GM18526 (cell line): Measurements from ENCODE around the gene GPR107.

Experiments used
- POLR2A ChIP-seq: IDR thresholded peaks from 3 replicates; pipeline ENCODE4 v1.6.1; 2011; ENCODE audit not compliant: insufficient read length; ENCODE audit errors: extremely low read depth

The GPR107 gene

DNA sequence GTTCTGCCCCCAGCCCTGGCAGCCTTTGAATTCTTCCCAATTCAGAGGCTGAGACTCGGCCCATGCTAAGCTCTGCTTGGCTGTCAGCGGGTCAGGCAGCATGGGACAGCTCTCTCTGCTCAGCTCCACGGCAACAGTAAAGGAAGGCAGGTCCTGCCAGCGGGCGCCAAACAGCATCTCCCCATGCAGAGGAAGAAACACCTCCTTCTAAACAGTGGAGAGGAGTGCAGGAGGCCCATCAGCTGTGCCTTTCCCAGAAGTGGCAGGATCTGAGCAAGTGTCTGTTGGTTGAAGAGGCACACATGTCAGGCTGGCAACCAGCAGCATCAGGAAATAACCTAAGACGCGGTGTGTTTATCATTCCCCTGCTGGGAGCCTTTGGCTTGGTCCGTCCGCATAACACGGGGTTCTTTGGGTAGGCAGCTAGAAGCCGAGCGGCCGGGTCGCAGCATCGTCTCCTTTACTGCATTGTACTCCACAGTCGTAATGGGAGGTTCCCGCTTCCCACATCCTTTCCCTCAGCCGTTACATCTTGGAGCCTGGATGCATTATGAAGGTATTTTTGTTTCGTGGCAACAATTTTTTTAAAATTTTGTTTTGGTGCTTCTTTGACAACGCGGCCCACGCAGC is 75.8 kb downstream of the GPR107 start:
- TF ChIP-seq POLR2A: peak; percentile 6

DNA sequence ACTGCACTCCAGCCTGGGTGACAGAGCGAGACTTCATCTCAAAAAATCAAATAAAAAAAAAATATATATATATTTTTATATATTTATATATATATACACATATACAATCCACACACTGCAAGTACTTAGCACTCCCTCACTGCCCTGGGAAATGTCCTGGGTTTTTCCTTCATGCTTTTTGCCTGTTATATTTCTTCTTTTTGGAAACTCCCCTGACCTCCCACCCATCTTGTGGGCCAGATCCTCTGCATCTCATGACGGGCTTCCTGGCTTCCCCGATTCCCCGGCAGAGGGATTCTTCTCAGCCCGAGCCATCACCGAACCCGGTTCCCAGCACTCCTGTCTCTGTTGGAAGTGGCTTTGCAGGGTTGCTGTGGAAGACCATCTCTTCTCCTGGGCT is 79.0 kb downstream of the GPR107 start:
- no peak for TF ChIP-seq POLR2A

DNA sequence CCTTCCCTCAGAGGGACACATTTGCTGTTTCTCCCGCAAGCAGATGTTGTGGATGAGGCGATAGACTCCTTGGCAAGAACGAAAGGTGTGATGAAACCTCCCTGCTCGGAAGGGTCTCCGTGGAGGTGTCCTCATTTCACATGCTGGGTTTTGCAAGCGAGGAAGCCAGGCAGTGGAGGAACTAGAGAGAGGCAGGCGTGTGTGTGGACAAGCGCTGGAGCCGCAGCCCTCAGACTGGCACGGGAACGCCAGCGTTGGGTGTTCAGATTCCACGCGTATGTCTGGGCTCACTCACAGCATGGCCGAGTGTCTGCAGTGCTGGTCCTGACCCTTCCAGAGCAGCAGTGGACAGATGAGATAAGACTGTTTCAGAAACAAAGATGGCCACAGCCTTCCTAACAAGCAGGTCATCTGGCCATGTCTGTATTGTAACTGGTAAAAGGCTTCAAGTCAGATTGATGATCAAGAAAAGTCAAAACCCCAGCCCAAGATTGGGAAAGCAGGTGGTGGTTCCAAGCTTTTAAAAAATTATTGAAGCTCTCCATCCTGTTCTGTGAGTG is 83.5 kb downstream of the GPR107 start:
- TF ChIP-seq POLR2A: no peak

DNA sequence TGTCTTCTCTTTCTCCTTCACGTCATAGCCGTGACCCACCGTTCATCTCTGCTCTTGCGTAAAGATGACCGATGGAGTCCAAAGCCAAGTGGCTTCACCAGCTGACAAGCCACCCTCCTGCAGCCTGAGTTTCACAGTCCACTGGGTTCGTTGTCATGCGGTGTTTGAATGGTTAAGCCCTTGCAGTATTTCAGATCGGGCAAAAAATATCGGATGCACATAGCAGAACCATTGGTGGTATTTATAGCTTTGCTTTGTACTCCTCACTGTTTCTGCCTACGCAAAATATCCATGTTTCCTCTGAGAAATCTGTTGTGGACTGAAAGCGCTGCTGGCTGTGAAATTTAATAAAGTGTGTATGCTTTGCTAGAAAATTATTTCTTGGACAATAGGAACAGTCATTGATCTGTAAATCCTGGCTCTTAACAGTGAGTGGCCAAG is 84.0 kb downstream of the GPR107 start:
- no peak for TF ChIP-seq POLR2A

DNA sequence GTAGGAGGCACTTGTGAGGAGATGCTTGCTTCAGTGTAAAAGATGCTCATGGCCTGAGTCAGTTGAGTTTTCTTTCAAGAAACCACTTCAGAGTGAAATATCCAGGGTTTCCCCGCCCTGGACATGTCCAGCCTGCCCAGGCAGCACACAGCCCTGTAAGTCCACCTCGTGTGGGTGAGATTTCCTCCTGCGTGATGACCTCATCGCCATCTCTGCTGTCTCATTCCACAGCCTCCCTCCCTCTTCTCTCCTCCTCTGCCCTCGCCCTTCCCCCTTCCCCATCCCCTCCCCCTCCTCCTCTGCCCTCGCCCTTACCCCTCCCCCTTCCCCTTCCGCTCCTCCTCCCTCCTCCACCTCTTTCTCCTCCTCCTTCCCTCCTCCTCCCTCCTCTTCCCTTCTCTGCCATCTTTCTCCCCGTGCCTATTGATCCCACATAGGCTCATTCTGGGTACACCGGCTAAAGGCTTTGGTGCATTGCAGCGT is 84.5 kb downstream of the GPR107 start:
- TF ChIP-seq POLR2A: no peak

DNA sequence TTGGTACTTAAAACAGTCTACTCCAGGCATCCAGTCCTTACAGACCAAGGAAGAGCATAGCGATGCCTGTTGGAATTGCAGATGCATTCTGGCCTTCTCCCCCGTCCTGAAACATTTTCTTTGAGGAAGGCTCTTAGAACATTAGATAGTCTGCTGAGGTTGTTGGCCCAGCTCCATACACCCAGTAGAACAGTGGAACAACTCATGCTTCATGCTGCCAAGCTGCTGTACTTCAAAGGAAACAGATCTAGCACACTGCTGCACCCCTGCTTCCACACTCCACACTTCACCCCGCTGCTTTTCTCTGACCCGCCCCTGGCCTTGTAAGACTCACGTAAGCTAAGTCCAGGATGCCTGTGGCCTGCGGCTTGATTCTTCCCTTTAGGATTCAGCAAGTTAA is 85.1 kb downstream of the GPR107 start:
- TF ChIP-seq POLR2A: no peak

DNA sequence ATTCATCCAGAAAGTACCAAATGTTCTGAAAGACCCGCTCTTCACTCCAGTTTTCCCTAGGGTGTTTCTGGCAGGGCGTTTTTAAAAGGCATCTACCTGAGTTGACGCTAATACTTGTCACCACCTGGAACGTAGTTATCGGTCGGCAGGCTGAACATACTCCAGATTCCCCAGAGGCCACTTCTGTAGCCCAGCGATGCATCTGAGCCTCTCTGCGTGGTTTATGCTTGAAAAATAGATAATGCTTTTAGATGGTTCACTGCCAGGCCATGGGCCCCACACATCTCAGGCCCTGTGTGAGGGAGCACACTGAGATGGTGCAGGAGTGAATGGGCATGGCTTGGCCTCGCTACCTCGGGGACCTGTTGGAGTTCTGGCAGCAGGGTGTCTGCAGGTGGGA is 85.5 kb downstream of the GPR107 start:
- no peak for TF ChIP-seq POLR2A

DNA sequence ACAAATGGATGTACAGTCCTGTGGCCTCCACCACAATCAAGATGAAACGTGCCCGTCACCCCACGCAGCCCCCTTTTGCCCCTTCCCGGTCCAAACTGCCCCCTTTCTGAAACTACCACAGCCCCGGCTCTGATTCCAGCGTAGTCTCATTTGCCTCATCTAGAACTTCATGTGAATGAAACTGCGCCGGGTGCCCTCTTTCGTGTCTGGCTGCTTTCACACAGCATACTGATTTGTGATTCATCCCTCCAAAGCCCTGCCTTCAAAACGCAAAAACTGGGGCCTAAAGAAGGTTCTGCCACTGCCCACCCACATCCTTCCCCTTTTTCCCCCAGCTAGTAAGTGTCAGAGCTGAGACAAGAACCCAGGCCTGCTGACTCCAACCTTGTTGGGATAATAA is 87.0 kb downstream of the GPR107 start:
- TF ChIP-seq POLR2A: no peak

DNA sequence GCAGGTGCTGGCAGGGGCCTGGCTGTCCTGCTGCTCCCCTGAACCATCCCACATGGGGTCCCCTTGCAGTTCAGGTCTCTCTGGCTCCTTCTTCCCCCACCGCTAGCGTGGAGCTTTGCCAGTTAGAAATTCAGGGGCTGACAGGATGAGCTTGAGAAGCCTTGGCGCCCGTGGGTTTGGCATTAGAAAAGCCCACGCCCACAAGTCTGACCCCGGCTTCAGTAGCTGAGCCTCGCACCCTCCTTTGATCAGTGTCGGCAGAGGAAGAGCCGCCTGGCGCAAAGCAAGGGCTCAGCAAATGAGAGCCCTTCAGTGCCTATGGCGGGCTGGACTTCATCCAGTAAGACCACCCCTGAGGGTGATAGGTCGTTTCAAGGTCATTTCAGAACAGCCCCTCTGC is 88.3 kb downstream of the GPR107 start:
- TF ChIP-seq POLR2A: no peak

DNA sequence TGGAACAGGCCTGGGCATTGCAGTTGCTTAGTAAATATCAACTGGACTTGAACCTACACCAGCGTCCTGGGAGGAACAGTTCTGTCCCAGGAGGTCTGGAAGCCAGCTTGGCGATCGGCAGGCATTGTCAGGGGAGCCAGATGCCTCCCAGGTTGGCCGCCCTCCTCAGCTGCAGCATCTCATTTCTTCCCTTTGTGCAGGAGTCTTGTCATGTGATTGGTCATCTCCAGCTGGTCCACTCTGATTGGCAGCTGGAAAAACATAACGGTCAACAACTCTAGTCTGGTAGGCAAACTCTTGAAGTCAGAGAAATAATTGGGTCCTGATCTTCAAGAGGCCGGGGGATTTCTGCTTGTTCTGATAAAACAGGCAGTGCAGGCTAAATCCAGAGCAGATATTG is 88.9 kb downstream of the GPR107 start:
- no peak for TF ChIP-seq POLR2A

DNA sequence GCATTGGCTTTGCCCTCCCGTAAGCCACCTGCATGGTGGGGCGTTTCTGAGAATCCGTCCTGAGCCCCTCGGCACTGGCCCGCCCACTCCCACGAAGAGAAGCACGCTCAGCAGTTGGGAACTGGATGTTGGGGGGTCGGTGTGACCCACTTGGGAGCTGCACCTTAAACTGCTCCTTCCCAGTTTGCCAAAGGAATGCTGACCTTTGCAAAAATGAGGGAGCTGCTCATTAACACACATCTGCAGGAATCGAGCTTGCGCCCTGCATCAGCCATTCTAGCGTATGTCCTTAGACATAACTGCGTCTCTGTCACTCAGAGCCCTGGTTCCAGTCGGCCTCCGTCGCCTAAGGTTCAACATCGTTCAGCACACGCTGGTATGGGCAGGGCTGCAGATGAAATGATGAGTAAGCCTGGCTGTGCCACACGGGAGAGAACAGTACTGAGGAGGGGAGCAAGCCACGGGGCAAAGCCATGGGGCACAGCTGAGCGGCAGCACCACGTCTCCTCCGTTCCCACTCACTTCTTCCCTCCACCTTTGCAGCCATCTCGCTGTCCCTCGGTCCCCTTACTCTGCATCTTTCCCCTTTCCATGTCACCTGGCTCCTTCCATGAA is 89.7 kb downstream of the GPR107 start:
- no peak for TF ChIP-seq POLR2A

DNA sequence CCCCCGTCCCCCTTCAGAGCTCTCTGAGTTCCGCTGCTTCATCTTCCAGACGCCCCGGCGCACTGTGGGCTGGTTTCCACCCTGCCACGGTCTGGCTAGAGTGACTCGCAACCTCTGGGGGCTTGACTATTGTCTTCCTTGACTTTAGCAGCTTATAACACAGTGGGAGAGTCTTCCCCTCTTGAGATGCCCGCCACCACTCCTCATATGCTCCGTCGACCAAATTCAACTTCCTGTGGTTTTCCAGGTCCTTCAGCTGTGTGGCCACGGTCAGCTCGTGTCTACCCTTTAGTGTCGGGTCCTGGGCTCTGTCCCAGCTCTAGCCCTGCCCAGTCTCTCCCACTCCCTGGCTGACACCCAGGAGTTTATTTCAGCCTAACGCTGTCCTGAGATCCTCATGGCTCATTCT is 90.3 kb downstream of the GPR107 start:
- TF ChIP-seq POLR2A: no peak

DNA sequence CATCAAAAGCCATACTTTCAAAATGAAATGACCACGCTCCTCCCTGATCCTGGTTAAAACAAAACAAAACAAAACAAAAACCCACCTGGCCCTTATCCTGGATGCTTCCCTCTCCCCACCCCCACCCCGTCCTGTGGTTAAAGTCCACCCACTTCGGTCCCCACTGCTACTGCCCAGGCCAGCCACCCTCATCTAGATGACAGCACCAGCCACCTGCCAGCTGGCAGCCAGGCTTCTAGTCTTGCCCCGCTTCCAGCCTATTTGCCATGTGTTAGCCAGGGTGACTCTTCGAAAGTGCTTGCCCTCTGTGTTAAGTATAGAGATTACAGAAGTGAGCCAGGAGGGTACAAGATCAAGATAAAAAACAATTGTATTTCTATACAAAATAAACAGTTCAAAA is 91.0 kb downstream of the GPR107 start:
- TF ChIP-seq POLR2A: no peak

DNA sequence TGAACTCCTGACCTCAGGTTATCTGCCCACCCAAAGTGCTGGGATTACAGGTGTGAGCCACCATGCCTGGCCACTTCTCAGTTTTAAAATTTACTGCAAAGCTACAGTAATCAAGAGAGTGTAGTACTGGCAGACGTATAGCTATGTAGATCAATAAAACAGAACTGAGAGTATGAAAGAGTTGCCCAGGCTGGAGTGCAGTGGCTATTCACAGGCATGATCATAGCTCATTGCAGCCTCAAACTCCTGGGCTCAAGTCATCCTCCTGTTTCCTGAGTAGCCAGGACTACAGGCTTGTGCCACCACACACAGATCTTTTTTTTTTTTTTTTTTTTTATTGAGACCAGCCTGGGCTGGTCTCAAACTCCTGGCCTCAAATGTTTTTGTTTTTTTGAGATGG is 92.0 kb downstream of the GPR107 start:
- TF ChIP-seq POLR2A: no peak

DNA sequence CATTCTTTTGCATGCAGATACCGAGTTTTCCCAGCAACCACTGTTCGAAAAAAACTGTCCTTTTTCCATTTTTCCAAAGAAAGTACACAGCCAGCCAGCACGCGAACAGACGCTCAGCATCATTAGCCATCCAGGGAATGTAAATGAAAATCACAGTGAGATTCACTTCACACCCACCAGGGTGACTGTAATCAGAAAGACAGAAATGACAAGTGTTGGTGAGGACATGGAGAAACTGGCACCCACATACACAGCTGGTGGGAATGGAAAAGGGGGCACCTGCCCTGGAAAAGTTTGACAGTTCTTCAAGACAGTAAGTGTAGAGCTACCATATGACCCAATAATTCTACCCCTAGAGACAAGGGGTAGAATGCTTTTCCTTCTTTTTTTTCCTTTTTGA is 93.5 kb downstream of the GPR107 start:
- TF ChIP-seq POLR2A: no peak

DNA sequence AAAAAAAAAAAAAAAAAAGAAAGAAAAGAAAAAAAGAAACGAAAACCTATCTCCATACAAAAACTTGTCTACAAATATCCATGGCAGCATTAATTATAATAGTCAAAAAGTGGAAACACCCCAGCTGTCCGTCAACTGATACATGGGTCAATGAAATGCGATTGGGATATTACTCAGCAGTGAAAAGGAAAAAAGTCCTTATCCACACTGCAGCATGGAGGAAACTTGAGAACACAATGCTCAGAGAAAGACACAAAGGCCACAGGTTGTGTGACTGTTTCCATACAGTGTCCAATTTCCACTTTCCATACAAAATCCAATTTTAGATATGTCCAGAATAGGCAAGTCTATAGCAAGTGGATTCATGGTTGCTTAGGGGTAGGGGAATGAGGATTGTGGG is 94.2 kb downstream of the GPR107 start:
- no peak for TF ChIP-seq POLR2A

DNA sequence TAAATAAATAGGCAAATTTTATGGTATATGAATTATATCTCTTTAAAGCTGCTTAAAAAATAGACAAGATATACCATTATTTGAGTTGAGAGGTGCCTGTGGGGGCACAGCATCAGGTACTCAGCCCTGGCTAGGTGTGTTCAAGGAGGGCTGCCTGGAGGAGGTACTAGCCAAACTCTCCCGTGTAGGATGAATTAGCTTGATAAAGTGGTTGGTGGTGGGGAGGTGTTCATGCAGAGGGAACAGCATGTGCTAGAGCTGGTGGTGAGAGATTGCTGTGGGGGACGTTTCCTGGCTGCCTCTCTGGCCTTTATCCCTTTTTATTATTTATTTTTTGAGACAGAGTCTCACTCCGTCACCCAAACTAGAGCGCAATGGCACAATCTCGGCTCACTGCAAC is 95.3 kb downstream of the GPR107 start:
- no peak for TF ChIP-seq POLR2A

DNA sequence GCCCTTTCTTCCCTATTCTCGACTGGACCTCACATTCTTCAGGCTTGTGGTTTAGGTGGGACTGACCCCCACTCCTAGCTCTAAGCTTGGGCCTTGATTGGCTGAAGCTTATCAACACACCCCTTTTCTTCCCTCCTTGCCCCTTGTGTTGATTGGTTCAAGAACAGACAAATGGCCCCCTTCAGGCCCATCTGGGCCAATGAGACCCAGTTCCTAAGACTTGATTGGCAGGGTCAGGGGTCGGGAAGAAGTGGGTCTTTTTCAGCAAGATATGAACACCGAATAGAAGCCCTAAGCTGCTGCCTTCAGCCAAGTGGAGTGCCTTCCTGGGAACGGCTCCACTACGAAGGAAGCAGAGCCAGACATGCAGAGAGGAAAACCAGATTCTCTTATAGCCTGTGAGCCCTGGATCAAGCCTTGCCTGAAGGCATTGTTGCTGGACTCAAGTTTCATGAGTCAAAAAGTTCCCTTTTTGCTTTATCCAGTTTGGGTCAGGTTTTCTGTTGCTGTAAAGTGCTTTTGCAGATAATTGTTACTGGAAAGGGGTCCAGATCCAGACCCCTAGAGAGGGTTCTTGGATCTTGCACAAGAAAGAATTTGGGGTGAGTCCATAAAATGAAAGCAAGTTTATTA is 96.1 kb downstream of the GPR107 start:
- no peak for TF ChIP-seq POLR2A
